KOPT-K1 (cell line): ENCODE data around the gene NBAS.

Source experiments
- H3K27ac ChIP-seq: fragments of 200-600 bp; sonication (generic); 2 replicates; pipeline ENCODE4 v1.5.1; 2016; ENCODE audit warnings: antibody characterized with exemption, mild to moderate bottlenecking, low read depth, low read length; ENCODE audit not compliant: poor library complexity, severe bottlenecking
- H3K36me3 ChIP-seq: fragments of 200-600 bp; sonication (generic); 2 replicates; pipeline ENCODE4 v1.5.1; 2017; ENCODE audit warnings: antibody characterized with exemption, mild to moderate bottlenecking, low read length, moderate library complexity; ENCODE audit not compliant: insufficient read depth
- H3K9me3 ChIP-seq: fragments of 200-600 bp; sonication (generic); 2 replicates; pipeline ENCODE4 v1.5.1; 2017; ENCODE audit warnings: antibody characterized with exemption, low read length, mild to moderate bottlenecking; ENCODE audit not compliant: insufficient read depth, poor library complexity, severe bottlenecking

Gene NBAS

GRCh38 chr2:15178946-15179345, 382.2 kb downstream of the NBAS start:
- H3K27ac ChIP-seq: no peak overlapping the region
- H3K9me3 ChIP-seq: no peaks in the 10 kb centered on the region
- H3K36me3 ChIP-seq: no peaks in the 10 kb centered on the region

GRCh38 chr2:15177103-15177502, 384.0 kb downstream of the NBAS start:
- Histone ChIP-seq H3K27ac (no peak overlapping the region), H3K9me3 (no peaks in the 10 kb centered on the region), H3K36me3 (no peaks in the 10 kb centered on the region)

GRCh38 chr2:15176604-15177003, 384.5 kb downstream of the NBAS start:
- H3K9me3 ChIP-seq: no peaks in the 10 kb centered on the region
- no peak overlapping the region for H3K27ac ChIP-seq
- H3K36me3 ChIP-seq: no peaks in the 10 kb centered on the region

- Histone ChIP-seq H3K9me3 (no peaks in the 10 kb centered on the region), H3K36me3 (no peaks in the 10 kb centered on the region), H3K27ac (no peak overlapping the region)
Measured at GRCh38 chr2:15174567-15174966, 386.6 kb downstream of the NBAS start.

- H3K36me3 ChIP-seq: no peaks in the 10 kb centered on the region
- no peaks in the 10 kb centered on the region for H3K9me3 ChIP-seq
- no peak overlapping the region for H3K27ac ChIP-seq
Measured at GRCh38 chr2:15173501-15173900, 387.6 kb downstream of the NBAS start.

GRCh38 chr2:15172825-15173224, 388.3 kb downstream of the NBAS start:
- Histone ChIP-seq H3K36me3 (no peaks in the 10 kb centered on the region), H3K27ac (no peak overlapping the region), H3K9me3 (no peaks in the 10 kb centered on the region)

- Histone ChIP-seq H3K36me3 (no peaks in the 10 kb centered on the region), H3K27ac (no peak overlapping the region), H3K9me3 (no peaks in the 10 kb centered on the region)
Measured at GRCh38 chr2:15170070-15170775, 390.9 kb downstream of the NBAS start.

GRCh38 chr2:15169326-15170069, 391.6 kb downstream of the NBAS start:
- no peak overlapping the region for H3K27ac ChIP-seq
- H3K9me3 ChIP-seq: no peaks in the 10 kb centered on the region
- H3K36me3 ChIP-seq: no peaks in the 10 kb centered on the region

GRCh38 chr2:15168116-15168515, 393.0 kb downstream of the NBAS start:
- Histone ChIP-seq H3K27ac (no peak overlapping the region), H3K36me3 (no peaks in the 10 kb centered on the region), H3K9me3 (no peaks in the 10 kb centered on the region)

GRCh38 chr2:15166878-15167277, 394.3 kb downstream of the NBAS start:
- no peaks in the 10 kb centered on the region for H3K36me3 ChIP-seq
- no peak overlapping the region for H3K27ac ChIP-seq
- H3K9me3 ChIP-seq: no peaks in the 10 kb centered on the region

- H3K27ac ChIP-seq: no peak overlapping the region
- H3K9me3 ChIP-seq: no peaks in the 10 kb centered on the region
- no peaks in the 10 kb centered on the region for H3K36me3 ChIP-seq
Measured at GRCh38 chr2:15163326-15163725, 397.8 kb downstream of the NBAS start.

GRCh38 chr2:15162620-15163019, 398.5 kb downstream of the NBAS start:
- no peaks in the 10 kb centered on the region for H3K9me3 ChIP-seq
- H3K36me3 ChIP-seq: no peaks in the 10 kb centered on the region
- no peak overlapping the region for H3K27ac ChIP-seq

GRCh38 chr2:15160201-15160991, 400.7 kb downstream of the NBAS start:
- Histone ChIP-seq H3K9me3 (no peaks in the 10 kb centered on the region), H3K27ac (no peak overlapping the region), H3K36me3 (no peaks in the 10 kb centered on the region)

GRCh38 chr2:15159751-15160177, 401.4 kb downstream of the NBAS start:
- H3K9me3 ChIP-seq: no peaks in the 10 kb centered on the region
- H3K27ac ChIP-seq: no peak overlapping the region
- H3K36me3 ChIP-seq: no peaks in the 10 kb centered on the region

GRCh38 chr2:15159206-15159605, 401.9 kb downstream of the NBAS start:
- H3K27ac ChIP-seq: no peak overlapping the region
- H3K9me3 ChIP-seq: no peaks in the 10 kb centered on the region
- no peaks in the 10 kb centered on the region for H3K36me3 ChIP-seq
